ENCODE data around the gene ANKHD1.
A peak's percentile ranks its signal among the peaks of the same experiment; 100 is the strongest.

Gene ANKHD1, protein sequence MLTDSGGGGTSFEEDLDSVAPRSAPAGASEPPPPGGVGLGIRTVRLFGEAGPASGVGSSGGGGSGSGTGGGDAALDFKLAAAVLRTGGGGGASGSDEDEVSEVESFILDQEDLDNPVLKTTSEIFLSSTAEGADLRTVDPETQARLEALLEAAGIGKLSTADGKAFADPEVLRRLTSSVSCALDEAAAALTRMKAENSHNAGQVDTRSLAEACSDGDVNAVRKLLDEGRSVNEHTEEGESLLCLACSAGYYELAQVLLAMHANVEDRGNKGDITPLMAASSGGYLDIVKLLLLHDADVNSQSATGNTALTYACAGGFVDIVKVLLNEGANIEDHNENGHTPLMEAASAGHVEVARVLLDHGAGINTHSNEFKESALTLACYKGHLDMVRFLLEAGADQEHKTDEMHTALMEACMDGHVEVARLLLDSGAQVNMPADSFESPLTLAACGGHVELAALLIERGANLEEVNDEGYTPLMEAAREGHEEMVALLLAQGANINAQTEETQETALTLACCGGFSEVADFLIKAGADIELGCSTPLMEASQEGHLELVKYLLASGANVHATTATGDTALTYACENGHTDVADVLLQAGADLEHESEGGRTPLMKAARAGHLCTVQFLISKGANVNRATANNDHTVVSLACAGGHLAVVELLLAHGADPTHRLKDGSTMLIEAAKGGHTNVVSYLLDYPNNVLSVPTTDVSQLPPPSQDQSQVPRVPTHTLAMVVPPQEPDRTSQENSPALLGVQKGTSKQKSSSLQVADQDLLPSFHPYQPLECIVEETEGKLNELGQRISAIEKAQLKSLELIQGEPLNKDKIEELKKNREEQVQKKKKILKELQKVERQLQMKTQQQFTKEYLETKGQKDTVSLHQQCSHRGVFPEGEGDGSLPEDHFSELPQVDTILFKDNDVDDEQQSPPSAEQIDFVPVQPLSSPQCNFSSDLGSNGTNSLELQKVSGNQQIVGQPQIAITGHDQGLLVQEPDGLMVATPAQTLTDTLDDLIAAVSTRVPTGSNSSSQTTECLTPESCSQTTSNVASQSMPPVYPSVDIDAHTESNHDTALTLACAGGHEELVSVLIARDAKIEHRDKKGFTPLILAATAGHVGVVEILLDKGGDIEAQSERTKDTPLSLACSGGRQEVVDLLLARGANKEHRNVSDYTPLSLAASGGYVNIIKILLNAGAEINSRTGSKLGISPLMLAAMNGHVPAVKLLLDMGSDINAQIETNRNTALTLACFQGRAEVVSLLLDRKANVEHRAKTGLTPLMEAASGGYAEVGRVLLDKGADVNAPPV (N-terminal part only)

DNA sequence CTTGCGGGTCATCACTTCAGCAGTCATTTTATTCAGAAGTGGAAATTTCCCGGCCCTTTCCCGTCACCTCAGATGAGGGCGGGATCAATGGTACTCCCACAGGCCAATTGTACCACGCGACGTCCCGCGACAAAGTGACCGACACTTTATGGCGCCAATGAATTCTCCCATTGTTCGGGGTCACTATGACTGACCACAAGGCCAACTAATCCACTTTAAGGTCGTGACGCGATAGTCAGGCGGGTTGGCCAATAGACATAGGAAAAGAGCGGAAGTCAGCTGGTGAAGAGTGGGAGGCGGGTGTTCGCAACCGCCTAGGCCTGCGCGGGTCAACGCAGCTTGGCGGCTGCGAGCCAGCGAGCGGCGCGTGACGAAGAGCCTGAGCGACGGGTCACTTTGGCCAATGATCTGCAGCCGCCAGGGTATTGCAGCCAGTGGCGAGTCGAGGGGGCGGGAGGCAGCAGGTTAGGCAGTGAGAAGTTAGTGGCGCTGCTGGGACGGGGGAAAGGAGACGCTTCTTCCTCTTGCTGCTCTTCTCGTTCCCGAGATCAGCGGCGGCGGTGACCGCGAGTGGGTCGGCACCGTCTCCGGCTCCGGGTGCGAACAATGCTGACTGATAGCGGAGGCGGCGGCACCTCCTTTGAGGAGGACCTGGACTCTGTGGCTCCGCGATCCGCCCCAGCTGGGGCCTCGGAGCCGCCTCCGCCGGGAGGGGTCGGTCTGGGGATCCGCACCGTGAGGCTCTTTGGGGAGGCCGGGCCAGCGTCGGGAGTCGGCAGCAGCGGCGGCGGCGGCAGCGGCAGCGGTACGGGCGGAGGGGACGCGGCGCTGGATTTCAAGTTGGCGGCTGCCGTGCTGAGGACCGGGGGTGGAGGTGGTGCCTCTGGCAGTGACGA, at the start of gene ANKHD1:
Gene ANKHD1 (plus strand): TSS at position 472 of the 896 bp plus-strand sequence. CDS start 135 bp downstream, at position 607.
- peak; percentile 99 for DNase-seq

DNA sequence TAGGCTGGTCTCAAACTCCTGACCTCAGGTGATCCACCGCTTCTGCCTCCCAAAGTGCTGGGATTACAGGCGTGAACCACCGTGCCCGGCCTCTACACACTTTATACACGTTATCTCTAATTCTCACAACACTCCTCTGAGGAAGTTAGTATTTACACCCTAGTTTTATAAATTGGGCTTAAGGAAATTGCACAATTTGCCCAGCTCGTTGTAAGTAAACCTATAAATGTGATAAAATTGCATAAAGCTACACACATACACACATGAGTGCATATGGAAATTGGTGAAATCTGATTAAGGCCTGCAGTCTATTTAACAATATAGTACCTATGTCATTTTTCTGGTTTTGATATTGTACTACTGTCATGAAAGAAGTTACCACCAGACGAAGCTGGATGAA, 46.1 kb upstream of the ANKHD1 start:
- DNase-seq: no peak

DNA sequence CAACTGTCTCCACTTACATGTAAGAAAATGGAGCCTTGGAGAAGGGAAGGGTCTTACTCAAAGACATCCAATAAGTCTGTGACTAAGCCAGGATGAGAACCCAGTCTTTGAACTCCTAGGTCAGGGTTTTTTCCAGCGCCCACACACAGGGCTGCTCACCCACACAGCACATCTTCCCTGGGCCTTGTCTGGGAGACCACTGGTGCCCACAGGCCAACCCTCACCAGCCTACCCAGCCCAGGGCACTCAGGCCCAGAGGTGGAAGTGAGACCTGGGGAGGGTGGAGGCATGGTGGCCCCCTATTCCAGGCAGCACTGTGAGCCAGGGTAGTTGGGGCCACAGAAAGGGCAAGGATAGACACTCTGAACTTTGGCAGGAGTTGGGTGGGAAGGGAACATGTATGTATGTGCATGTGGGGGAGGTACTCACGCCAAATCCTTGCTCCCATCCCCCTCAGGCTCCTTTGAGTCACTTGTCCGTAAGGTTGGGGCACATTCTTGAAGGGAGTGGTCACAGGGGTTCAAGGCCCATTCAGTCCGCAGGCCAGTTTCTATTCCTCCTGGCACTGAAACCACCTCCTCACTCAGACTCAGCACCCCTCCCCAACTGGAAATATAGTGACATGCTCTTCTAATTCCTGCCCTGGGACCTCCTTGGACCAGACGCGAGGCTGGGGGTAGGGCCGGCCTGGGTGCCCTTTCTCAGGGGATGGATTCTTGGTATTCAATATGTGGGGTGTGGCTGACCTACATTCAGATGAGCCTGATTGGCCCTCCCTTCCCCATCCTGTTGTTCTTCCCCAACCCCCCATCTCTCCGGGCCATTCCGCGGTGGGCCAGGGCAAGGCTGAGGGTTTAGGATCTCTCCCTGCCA, 44.5 kb upstream of the ANKHD1 start:
- peak; percentile 31 for DNase-seq

DNA sequence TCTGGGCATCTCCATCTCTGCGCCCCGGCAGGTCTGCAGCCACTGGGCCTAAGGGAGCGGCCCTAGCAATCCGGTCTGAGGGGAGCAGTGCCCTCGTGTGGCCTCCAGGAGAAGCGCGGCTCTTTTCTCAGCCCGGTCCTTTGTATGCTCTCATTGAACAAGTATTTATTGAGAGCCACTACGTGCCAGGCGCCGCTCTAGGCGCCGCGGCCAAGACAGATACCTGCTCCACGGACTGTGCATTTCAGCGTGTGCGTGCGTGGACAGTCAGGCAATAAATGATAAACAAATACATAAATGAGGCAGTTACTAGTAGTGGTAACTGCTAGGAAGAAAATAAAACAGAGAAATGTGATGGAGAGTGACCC, 43.9 kb upstream of the ANKHD1 start:
- peak; percentile 81 for DNase-seq

DNA sequence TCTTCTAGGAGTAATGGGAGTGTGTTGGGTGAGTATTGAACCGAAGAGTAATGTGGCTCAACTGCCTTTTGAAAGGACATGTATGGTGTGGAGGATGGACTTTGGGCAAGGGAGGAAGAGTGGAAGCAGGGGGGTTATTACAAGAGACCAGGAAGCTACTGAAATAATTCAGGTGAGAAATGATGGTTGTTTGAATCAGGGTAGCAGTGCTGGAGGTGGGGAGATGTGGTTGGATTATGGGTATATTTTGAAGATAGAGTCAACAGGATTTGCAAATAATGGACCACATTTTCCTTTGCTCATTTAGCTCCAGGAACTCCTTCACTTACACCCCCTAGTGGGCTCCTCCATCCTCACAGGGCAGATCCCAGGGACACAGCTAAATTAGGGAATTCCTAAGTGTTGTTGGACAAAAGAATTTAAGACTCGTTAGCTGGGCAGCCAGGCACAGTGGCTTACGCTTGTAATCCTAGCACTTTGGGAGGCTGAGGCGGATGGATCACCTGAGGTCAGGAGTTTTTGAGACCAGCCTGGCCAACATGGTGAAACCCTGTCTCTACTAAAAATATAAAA, 42.8 kb upstream of the ANKHD1 start:
- no peak for DNase-seq

DNA sequence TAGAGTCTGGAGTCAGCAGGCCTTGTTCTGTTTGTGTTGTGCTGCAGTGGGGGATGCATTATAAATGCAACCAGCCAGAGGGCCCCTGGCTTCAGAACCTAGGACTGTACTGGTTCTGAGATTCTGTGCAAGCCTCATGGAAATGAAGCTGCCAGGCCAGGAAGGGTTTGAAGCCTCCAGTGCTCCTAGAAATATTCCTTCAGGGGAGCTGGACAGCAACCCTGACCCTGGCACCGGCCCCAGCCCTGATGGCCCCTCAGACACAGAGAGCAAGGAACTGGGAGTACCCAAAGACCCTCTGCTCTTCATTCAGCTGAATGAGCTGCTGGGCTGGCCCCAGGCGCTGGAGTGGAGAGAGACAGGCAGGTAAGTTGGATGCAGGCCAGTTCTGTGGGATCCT, 41.5 kb upstream of the ANKHD1 start, which contains the start of gene SLC4A9:
Gene SLC4A9 (plus strand): TSS at position 94 of the 400 bp plus-strand sequence. CDS start 43 bp downstream, at position 137.
- DNase-seq: no peak

DNA sequence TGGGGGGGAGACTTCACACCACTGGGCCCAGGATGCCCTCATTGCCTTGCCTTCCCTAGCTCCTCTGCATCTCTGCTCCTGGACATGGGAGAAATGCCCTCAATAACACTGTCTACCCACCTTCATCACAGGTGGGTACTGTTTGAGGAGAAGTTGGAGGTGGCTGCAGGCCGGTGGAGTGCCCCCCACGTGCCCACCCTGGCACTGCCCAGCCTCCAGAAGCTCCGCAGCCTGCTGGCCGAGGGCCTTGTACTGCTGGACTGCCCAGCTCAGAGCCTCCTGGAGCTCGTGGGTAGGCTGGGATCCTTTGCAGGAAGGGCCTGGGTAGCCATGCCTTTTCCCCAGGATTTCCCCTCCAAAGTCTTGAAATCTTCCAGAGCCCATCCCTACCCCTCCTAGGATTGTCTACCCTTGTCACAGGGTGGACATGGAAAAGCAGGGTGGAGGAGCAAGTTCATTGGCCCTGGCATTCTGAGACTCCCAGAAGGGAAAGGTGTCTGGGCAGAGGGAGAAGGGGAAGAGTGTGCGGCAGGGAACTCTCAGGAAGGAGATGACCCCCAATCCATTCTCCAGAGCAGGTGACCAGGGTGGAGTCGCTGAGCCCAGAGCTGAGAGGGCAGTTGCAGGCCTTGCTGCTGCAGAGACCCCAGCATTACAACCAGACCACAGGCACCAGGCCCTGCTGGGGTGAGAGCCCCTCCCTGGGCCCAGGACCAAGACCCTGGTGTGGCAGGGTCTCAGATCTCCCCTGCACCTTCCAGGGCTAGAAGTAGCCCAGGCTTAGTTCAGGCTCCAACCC, 40.8 kb upstream of the ANKHD1 start:
- no peak for DNase-seq

DNA sequence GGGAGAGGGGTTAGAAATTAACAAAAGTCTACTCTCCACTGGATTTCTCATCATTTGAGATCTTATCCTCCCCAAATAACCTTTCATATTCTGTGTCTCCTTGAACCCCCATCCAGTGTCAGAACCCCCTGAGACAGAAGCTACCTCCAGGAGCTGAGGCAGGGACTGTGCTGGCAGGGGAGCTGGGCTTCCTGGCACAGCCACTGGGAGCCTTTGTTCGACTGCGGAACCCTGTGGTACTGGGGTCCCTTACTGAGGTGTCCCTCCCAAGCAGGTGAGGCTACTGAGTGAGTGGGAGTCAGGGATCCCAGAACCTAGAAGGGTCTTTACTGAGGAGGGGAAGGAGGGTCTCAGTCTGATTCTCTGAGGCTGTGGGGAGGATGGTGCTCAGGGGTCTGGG, 39.7 kb upstream of the ANKHD1 start:
- DNase-seq: no peak

DNA sequence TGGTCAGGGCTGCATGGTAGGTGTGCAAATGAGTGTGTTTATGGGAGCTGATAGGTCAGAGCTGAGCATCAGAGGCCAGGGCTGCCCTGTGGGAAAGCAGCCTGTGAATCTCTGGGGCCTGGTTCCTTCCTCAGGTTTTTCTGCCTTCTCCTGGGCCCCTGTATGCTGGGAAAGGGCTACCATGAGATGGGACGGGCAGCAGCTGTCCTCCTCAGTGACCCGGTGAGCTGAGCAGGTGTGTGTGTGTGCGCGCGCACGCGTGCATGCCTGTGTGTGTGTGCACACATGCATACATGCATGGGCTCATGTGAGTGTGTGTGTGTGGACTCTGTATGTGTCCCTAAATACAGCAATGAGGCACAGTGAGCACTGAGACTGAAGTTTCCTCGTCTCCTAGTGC, 39.3 kb upstream of the ANKHD1 start:
- no peak for DNase-seq

DNA sequence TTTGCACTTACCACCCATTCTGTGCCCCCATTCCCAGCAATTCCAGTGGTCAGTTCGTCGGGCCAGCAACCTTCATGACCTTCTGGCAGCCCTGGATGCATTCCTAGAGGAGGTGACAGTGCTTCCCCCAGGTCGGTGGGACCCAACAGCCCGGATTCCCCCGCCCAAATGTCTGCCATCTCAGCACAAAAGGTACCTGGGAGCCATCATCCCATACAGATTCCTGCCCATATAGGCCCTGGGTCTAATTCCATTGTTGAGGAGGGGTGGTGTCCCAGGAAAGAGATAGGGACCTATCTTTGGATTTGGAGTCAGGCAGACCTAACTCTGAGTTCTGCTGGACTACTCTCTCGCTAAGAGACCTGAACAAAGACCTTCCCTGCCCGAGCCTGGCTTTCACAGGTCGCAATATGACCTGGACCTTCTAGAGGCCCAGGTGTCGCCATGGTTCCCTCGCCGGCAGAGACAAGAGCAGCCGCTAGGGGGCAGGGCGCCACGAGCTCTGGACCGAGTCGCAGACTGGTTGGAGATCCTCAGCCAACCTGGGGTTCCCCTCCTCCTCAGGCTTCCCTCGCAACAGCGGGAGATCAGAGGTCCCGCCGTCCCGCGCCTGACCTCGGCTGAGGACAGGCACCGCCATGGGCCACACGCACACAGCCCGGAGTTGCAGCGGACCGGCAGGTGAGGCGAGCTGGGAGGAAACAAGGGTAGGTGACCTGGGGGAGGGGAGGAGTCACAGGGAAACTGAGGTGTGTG, 38.6 kb upstream of the ANKHD1 start:
- DNase-seq: peak; percentile 85

DNA sequence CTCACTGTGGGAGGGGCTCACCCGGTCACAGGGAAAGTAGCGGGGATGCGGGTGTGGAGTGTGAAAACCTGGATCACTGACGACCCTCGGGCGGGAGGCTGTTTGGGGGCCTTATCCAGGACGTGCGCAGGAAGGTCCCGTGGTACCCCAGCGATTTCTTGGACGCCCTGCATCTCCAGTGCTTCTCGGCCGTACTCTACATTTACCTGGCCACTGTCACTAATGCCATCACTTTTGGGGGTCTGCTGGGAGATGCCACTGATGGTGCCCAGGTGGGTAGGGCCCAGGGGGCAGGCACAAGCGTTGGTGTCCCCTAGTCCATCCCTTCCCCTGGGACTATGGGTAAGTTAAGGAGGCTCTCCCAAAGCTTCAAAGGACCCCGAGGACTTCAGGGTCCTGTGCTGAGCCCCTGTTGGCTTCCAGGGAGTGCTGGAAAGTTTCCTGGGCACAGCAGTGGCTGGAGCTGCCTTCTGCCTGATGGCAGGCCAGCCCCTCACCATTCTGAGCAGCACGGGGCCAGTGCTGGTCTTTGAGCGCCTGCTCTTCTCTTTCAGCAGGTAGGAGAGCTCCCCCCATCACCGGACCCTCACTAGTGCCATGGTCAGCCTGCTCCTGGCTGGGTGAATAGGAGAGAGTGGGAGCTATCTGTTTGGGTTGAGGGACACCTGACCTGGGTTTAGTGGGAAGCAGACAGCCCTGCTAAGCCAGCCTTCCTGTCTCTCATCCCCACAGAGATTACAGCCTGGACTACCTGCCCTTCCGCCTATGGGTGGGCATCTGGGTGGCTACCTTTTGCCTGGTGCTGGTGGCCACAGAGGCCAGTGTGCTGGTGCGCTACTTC, 37.8 kb upstream of the ANKHD1 start:
- DNase-seq: no peak

DNA sequence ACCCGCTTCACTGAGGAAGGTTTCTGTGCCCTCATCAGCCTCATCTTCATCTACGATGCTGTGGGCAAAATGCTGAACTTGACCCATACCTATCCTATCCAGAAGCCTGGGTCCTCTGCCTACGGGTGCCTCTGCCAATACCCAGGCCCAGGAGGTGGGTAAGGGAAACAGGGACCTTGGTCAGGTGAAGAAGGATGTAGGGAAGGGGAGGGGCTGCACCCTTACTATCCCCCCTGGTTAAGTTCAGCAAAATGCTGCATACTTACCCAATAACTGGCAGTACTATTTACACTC, 37.2 kb upstream of the ANKHD1 start:
- DNase-seq: no peak

DNA sequence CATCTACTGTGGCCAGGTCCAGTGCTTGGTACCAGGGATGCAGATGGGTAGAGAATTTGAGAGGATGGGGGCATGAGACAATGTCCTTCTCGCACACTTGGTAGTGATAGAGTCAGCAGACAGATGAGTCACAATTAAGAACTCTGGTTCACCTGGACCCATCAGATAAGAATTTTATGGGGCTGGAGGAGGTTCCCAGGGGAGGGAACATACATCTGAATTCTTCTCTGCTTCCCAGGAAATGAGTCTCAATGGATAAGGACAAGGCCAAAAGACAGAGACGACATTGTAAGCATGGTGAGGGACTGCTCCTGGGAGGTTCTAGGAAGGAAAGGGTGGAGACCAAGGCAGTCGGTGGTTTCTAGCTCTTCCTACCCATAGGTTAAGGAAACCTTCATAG, 36.4 kb upstream of the ANKHD1 start:
- DNase-seq: no peak

DNA sequence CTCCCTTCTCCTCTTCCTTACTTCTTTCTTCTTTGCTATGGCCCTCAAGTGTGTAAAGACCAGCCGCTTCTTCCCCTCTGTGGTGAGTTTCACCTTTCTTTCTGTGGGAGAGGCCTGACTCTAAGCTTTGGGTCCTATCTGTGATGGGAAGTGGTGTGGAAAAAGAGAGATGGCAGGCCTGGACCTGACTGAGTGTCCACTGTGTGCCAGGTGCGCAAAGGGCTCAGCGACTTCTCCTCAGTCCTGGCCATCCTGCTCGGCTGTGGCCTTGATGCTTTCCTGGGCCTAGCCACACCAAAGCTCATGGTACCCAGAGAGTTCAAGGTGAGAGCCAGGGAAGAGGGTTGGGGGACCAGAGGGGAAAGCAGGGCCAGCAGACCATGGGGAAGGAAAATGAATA, 35.7 kb upstream of the ANKHD1 start:
- no peak for DNase-seq

DNA sequence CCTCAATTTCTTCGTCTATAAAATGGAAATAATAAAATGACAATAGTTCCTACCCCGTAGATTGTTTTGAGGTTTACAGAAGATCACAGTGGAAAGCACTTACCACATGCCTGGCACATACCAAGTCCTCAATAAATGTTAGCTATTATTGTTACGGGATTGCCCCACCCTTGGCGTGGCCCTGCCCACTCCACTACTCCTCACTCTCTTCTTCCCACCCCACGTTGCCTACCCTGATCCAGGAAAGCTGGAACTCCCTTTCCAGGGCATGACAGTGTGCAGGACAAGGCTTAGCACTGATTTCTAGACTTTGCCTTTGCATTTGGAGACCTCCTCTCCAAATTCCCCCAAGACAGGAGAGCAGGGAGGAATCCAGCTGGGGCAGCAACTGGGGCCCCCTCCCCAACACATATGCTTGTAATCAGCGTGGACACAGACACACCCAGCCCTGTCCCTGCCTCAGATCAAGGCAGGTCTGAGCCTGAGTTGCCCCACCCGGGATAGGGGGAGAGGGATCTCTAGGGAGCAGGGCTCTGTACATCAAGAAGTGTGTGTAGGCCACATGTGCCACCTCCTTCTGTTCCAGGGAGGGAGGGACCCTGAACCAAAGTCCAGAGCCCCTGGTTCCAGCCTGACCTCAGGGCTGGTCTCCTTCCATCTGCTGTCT, 34.9 kb upstream of the ANKHD1 start:
- no peak for DNase-seq

DNA sequence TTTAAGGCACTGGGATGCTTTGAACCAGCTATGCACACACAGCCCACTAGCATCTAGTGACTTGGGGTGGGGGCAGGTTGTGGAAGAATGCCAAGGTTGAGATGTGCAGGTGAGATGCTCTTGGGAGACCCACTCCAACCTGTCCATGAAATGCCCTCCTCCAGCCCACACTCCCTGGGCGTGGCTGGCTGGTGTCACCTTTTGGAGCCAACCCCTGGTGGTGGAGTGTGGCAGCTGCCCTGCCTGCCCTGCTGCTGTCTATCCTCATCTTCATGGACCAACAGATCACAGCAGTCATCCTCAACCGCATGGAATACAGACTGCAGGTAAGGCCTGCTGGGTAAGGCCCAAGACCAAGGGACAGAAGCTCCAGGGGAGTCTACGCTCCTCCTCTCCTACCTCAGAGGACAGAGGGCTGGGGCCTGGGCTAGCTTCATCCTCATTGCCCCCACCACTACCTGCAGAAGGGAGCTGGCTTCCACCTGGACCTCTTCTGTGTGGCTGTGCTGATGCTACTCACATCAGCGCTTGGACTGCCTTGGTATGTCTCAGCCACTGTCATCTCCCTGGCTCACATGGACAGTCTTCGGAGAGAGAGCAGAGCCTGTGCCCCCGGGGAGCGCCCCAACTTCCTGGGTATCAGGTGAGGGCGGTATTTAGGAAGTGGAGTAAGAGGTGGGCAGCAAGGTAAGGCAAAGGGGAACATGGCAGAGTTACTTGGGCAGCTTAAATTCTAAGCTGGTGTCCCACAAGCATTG, 34.2 kb upstream of the ANKHD1 start:
- peak; percentile 31 for DNase-seq
